Endothelial cell of umbilical vein (primary cell): ENCODE measurements around the gene TSNAX. TPM values are rescaled to one million over a fixed set of nuclear protein-coding genes. Genes with fewer than 3 reads are reported as not detected.

Source experiments
- BruUV-seq: library from RNA; stranded (reverse); fragments of 400-500 nt; replicated peaks from 2 replicates; lab custom pipeline; 2021; lab: Mats Ljungman, UMichigan
- CTCF ChIA-PET: fragments of 300-600, 350-600 bp; sonication (Branson Sonifier 250); formaldehyde crosslinking; loops from one replicate; lab custom pipeline; 2021; ENCODE audit warnings: antibody characterized with exemption, inconsistent platforms; lab: Charles Lee
- POLR2A ChIA-PET: fragments of 300-600, 350-600 bp; sonication (Branson Sonifier 250); formaldehyde crosslinking; loops from one replicate; lab custom pipeline; 2021; ENCODE audit warnings: antibody characterized with exemption, inconsistent platforms; lab: Charles Lee
- DNase-seq: peaks from one replicate; pipeline ENCODE4 v3.0.0-alpha.2; 2011; ENCODE audit warnings: low read depth, low spot score
- FAIRE-seq: peaks from 2 replicates; lab custom pipeline; 2011; peaks lifted over from hg19 to GRCh38; lab: Jason Lieb, UNC
- H2AFZ ChIP-seq: 2 replicates; pipeline ENCODE4 v1.6.0; 2012; ENCODE audit warnings: low read depth, low read length, control low read depth, inconsistent platforms
- H3K27ac ChIP-seq: 2 replicates; pipeline ENCODE4 v1.5.1; 2011; ENCODE audit warnings: low read depth, mild to moderate bottlenecking, control low read depth, low read length, moderate library complexity; ENCODE audit not compliant: insufficient read depth
- H3K27me3 ChIP-seq, 2 experiments: 2 replicates each; pipeline versions ENCODE4 v1.6.0 to v1.6.1; 2011; ENCODE audit warnings: low read length in 2 of 2, mixed read lengths in 1 of 2; ENCODE audit not compliant: control insufficient read depth in 2 of 2, insufficient read depth in 2 of 2
- H3K36me3 ChIP-seq, 2 experiments: 2 replicates in 1 of 2; 3 replicates in 1 of 2; pipeline ENCODE4 v1.5.1; 2011; ENCODE audit warnings: low read length in 2 of 2, mild to moderate bottlenecking in 1 of 2, moderate library complexity in 1 of 2; ENCODE audit not compliant: control insufficient read depth in 2 of 2, insufficient read depth in 2 of 2; ENCODE audit errors: extremely low read depth in 1 of 2
- H3K4me1 ChIP-seq: 3 replicates; pipeline ENCODE4 v1.5.1; 2011; ENCODE audit warnings: mild to moderate bottlenecking, low read length; ENCODE audit not compliant: control insufficient read depth, insufficient read depth; ENCODE audit errors: extremely low read depth
- H3K4me2 ChIP-seq: 2 replicates; pipeline ENCODE4 v1.6.1; 2011; ENCODE audit warnings: low read length, control low read depth, mixed read lengths; ENCODE audit not compliant: insufficient read depth
- H3K4me3 ChIP-seq, 3 experiments: fragments of 200-600 bp in 1 of 3; sonication (generic), shearing (Covaris generic) in 1 of 3; replicated peaks in 1 of 3; 2 replicates each; pipeline ENCODE4 v1.5.1; 2011 to 2016; ENCODE audit warnings: control low read depth in 3 of 3, low read length in 3 of 3, mild to moderate bottlenecking in 2 of 3, inconsistent platforms in 1 of 3, low read depth in 1 of 3, moderate library complexity in 1 of 3; ENCODE audit not compliant: insufficient read depth in 1 of 3
- H3K79me2 ChIP-seq: 2 replicates; pipeline ENCODE4 v1.6.0; 2012; ENCODE audit warnings: low read length, inconsistent platforms; ENCODE audit not compliant: control insufficient read depth, insufficient read depth
- H3K9ac ChIP-seq: replicated peaks from 2 replicates; pipeline ENCODE3; 2011; ENCODE audit warnings: low read length, control low read depth; ENCODE audit not compliant: insufficient read depth; ENCODE audit errors: extremely low read depth
- H3K9me1 ChIP-seq: replicated peaks from 3 replicates; pipeline ENCODE4 v1.6.0; 2011; ENCODE audit warnings: mild to moderate bottlenecking, low read length; ENCODE audit not compliant: control insufficient read depth, insufficient read depth; ENCODE audit errors: extremely low read depth
- H3K9me3 ChIP-seq: replicated peaks from 2 replicates; pipeline ENCODE4 v1.5.1; 2012; ENCODE audit warnings: low read length, inconsistent platforms; ENCODE audit not compliant: control insufficient read depth, insufficient read depth
- H4K20me1 ChIP-seq: replicated peaks from 2 replicates; pipeline ENCODE3; 2011; ENCODE audit warnings: mild to moderate bottlenecking, low read length; ENCODE audit not compliant: control insufficient read depth, insufficient read depth; ENCODE audit errors: extremely low read depth
- CTCF ChIP-seq, 2 donors: IDR thresholded peaks; 1 replicate in 1 of 2; 2 replicates in 1 of 2; pipeline ENCODE4 v1.5.1; 2011; ENCODE audit warnings: low read length in 2 of 2, mild to moderate bottlenecking in 2 of 2, moderate library complexity in 2 of 2, control low read depth in 1 of 2, inconsistent platforms in 1 of 2, low read depth in 1 of 2; ENCODE audit not compliant: insufficient read depth in 1 of 2; ENCODE audit errors: extremely low read depth in 1 of 2
- EZH2 ChIP-seq: IDR thresholded peaks from 2 replicates; pipeline ENCODE4 v1.6.1; 2012; ENCODE audit warnings: borderline replicate concordance, low read depth, mild to moderate bottlenecking, moderate library complexity, low read length, inconsistent platforms; ENCODE audit not compliant: severe bottlenecking
- FOS ChIP-seq: IDR thresholded peaks from 2 replicates; pipeline ENCODE4 v1.6.1; 2011; ENCODE audit warnings: mild to moderate bottlenecking, low read length, moderate library complexity, borderline replicate concordance; ENCODE audit not compliant: insufficient read depth
- GATA2 ChIP-seq: IDR thresholded peaks from 2 replicates; pipeline ENCODE4 v1.7.0; 2011; ENCODE audit warnings: low read depth, mild to moderate bottlenecking, moderate library complexity, mixed read lengths, low read length; ENCODE audit not compliant: insufficient read length, insufficient read depth
- JUN ChIP-seq: IDR thresholded peaks from 2 replicates; pipeline ENCODE4 v1.6.1; 2011; ENCODE audit warnings: borderline replicate concordance, low read depth; ENCODE audit not compliant: insufficient read length, insufficient read depth
- MAX ChIP-seq: IDR thresholded peaks from 2 replicates; pipeline ENCODE4 v1.6.1; 2011; ENCODE audit not compliant: insufficient read depth, insufficient read length
- MYC ChIP-seq: IDR thresholded peaks from one replicate; pipeline ENCODE4 v1.6.1; 2011; ENCODE audit warnings: mild to moderate bottlenecking, low read depth, low read length
- POLR2A ChIP-seq: IDR thresholded peaks from 2 replicates; pipeline ENCODE4 v1.6.1; 2012; ENCODE audit warnings: low read depth, mild to moderate bottlenecking, control low read depth, low read length
- POLR2AphosphoS5 ChIP-seq: IDR thresholded peaks from 2 replicates; pipeline ENCODE4 v1.6.1; 2012; ENCODE audit warnings: low read depth, mild to moderate bottlenecking, control low read depth, low read length, moderate library complexity; ENCODE audit not compliant: insufficient read depth
- dilution Hi-C: fragments of 300-500 bp; cut with MboI; formaldehyde crosslinking; loops from one replicate; pipeline ENCODE4 v1.15.0; 2019; ENCODE audit warnings: low sequenced_read_pairs; ENCODE audit not compliant: extremely low pct_ligation_motif_present
- intact Hi-C: fragments of 100-400 bp; cut with micrococcal nuclease; formaldehyde crosslinking; loops from one replicate; pipeline ENCODE4 v1.10.0; 2022
- polyA plus RNA-seq, 4 experiments: library from polyadenylated mRNA; depleted of rRNA in 3 of 4; stranded (reverse) in 3 of 4; unstranded in 1 of 4; fragments of >200 nt; gene quantifications; 2 replicates each; pipeline versions ENCODE4 v1.2.1 to v1.2.3, GENCODE V29; 2011 to 2012; ENCODE audit warnings: missing spikeins in 1 of 4
- total RNA-seq: library from RNA; stranded (reverse); gene quantifications from 2 replicates; pipeline ENCODE4 v1.2.3, GENCODE V29; 2021

The TSNAX gene
- total and polyA plus RNA-seq, 2 donors (not counting 3 experiments of a cell fraction or from before 2014, with no cell fraction given), result 6.3 to 26.3 TPM

GRCh38 chr1:231554969-231555368, 26.5 kb downstream of the TSNAX start:
- H4K20me1 ChIP-seq, result no peaks in the 10 kb centered on the region
- FAIRE-seq (no peak), DNase-seq (no peak)
- ChIA-PET POLR2A (no interaction called here), CTCF (interaction anchor here (0.9 kb wide), 1 partner anchor 17 kb away, joined by 4 read pairs; no protein-coding TSS in a partner anchor)
- no peaks in the 10 kb centered on the region for H3K9me3 ChIP-seq
- H3K36me3 ChIP-seq, result no peaks in the 10 kb centered on the region
- no peaks in the 10 kb centered on the region for H3K9me1 ChIP-seq
- H3K4me2 ChIP-seq, result no peak overlapping the region
- TF ChIP-seq JUN, result no peak
- no peak for TF ChIP-seq GATA2
- TF ChIP-seq POLR2AphosphoS5, result no peak
- no peak for TF ChIP-seq POLR2A
- no peak for TF ChIP-seq FOS
- no peak for TF ChIP-seq MYC
- H3K4me3 ChIP-seq, result no peak overlapping the region
- no peaks in the 10 kb centered on the region for H3K27me3 ChIP-seq
- H3K9ac ChIP-seq, result no peak overlapping the region
- H2AFZ ChIP-seq, result no peak overlapping the region
- dilution Hi-C loops, result no loop called here
- intact Hi-C loops, result no loop called here
- no peak overlapping the region for H3K27ac ChIP-seq
- no TSS peak for BruUV-seq
- H3K4me1 ChIP-seq, result peaks cover 4% of the 10 kb centered on the region
- H3K79me2 ChIP-seq, result no peaks in the 10 kb centered on the region

- Histone ChIP-seq H3K4me1 (peaks cover 4% of the 10 kb centered on the region), H2AFZ (no peak overlapping the region), H3K9me3 (no peaks in the 10 kb centered on the region), H3K4me2 (no peak overlapping the region), H3K9me1 (no peaks in the 10 kb centered on the region), H3K79me2 (no peaks in the 10 kb centered on the region), H3K27me3 (no peaks in the 10 kb centered on the region), H3K27ac (no peak overlapping the region), H3K9ac (no peak overlapping the region), H4K20me1 (no peaks in the 10 kb centered on the region), H3K4me3 (no peak overlapping the region), H3K36me3 (peaks cover 0 to 3% of the 10 kb centered on the region in 2 experiments)
- CTCF ChIA-PET, result interaction anchor here (1.0 to 1.5 kb wide), 5 partner anchors 9 to 195 kb away, joined by 4 to 8 read pairs (median 5); no protein-coding TSS in a partner anchor
- dilution Hi-C loops (no loop called here), intact Hi-C loops (no loop called here)
- FAIRE-seq, result no peak
- POLR2A ChIA-PET, result interaction anchor here (0.8 kb wide), 1 partner anchor 220 kb away, joined by 3 read pairs; the partner anchor contains the start of genes EXOC8 and SPRTN
- TF ChIP-seq GATA2 (no peak), MAX (no peak), EZH2 (no peak), FOS (no peak), JUN (no peak), POLR2AphosphoS5 (no peak), POLR2A (no peak), CTCF (IDR thresholded peaks at IDR 0.05; ENCODE audit: extremely low read depth in 1 of 2, insufficient read depth in 1 of 2, low read depth in 1 of 2, low read length in 2 of 2) (no peak), MYC (no peak)
- BruUV-seq, result no TSS peak
- DNase-seq, result no peak
These were observed 28.9 kb downstream of the TSNAX start for GRCh38 chr1:231557411-231557810.
